GM18507 (cell line): ENCODE measurements around the gene RFPL4A.
"Not testable (repeated sequence)": the region's sequence is repeated elsewhere in the genome, so short reads cannot be mapped to it uniquely, and the experiment has no call there.

ENCODE experiments used
- DNase-seq: peaks from one replicate; pipeline ENCODE4 v3.0.0; 2011; ENCODE audit warnings: low read depth; ENCODE audit not compliant: insufficient read length; ENCODE audit errors: extremely low spot score
- FAIRE-seq: peaks from 2 replicates; lab custom pipeline; 2011; peaks lifted over from hg19 to GRCh38; lab: Jason Lieb, UNC

Gene RFPL4A

DNA sequence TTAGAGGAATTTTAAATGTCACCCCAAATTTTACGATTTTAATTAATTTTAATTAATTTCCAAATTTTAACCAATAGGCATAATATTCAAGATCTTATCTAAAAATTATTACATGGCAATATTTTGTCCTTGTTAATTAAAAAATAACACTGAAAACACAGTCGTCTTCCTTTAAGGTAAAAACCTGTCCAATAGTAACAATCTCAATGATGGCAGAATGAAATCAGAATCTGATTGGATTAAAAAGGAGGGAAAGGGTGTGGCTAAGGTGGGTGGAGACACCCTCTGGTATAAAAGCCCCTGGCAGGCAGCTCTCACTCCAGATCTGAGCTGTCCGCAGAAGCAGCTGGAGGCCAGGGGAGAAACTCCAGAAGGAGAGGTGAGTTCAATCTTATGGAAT, at the start of gene RFPL4A:
Gene RFPL4A (plus strand): TSS at position 301 of the 400 bp plus-strand sequence. CDS start 2,704 bp downstream, outside the sequence.
- not testable (repeated sequence) for DNase-seq, FAIRE-seq

DNA sequence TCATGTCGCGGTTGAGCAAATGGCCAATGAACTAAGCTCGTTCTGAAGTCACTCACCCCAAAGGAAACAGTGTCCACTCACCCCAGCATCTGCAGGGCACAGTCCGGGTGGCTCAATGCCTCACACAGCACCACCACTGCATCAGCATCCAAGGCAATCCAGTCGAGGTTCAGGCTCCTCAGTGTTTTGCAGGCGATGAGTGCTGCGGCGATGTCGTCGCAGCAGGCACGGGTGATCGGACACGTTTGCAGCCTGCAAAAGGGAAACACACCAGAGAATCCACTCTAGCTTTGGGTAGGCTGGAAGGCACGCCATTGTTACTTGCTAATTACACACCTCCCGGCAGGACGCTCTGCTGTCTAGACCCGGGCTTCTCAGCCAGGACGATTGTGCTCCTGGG, 47.2 kb upstream of the RFPL4A start:
- no peak for DNase-seq
- FAIRE-seq: no peak

DNA sequence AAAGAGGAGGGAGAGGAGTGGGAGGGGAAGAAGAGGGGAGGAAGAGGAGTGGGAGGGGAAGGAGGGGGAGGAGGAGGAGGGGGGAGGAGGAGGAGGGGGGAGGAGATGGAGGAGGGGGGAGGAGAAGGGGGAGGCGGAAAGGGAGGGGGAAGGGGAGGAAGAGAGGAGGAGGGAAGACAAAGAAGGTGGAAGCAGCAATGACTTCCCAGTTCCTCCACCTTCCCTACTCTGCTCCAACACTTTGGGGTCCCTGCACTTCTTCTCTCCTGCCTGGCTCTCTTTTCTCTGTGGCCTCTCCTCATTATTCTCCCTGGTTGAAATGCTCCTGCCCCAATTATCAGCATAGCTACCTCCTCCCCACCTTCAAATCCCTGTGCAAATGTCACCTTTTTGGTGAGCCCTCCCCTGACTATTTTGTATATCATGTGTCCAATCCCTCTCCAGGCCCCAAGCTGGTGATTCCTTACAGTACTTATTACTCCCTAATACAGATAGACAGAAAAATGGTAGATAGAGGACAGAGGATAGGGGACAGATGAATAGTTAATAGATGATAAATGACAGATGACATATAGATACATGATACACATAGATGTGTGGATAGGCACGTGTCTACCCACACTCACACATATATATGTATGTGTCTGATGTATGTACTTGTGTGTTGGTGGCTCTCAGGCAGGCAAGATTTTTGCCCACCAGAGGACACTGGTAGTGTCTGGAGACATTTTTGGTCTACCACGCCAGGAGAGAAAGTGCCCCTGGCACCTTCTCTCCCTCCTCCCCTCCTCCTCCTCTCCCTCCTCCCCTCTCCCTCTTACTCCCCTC, 45.9 kb upstream of the RFPL4A start:
- DNase-seq (no peak), FAIRE-seq (no peak)

DNA sequence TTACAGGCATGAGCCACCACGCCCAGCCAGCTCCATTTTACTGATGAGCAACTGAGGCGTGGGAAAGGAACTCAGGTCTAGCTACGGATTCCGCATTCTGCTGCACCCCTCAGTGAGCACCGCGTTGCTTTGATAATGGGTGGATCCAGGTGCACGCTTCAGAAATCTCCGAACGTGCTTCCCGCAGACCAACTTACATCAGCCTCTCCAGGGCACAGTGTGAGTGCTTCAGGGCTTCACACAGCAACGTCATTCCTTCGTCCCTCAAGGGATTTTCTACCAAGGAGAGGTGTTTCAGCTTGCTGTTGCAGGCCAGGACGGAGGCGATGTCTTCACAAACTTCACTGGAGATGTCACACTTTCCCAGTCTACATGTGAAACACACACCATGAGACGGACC, 42.4 kb upstream of the RFPL4A start:
- DNase-seq (no peak), FAIRE-seq (no peak)

DNA sequence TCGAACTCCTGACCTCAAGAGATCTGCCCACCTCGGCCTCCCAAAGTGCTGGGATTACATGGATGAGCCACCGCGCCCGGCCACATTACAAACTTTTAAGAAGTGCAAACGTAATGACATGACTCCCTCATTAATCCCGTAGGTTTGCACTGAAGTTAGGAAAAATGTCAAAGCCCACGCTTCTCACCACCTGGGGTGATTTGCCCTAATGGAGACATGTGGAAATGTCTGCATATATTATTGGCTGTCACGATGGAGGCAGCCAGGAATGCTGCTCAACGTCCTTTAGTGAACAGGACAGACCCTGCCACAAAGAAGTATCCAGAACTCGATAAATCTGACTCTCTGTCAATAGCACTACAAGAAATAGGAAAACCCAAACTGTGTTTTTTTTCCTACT, 41.6 kb upstream of the RFPL4A start:
- FAIRE-seq (no peak), DNase-seq (no peak)

DNA sequence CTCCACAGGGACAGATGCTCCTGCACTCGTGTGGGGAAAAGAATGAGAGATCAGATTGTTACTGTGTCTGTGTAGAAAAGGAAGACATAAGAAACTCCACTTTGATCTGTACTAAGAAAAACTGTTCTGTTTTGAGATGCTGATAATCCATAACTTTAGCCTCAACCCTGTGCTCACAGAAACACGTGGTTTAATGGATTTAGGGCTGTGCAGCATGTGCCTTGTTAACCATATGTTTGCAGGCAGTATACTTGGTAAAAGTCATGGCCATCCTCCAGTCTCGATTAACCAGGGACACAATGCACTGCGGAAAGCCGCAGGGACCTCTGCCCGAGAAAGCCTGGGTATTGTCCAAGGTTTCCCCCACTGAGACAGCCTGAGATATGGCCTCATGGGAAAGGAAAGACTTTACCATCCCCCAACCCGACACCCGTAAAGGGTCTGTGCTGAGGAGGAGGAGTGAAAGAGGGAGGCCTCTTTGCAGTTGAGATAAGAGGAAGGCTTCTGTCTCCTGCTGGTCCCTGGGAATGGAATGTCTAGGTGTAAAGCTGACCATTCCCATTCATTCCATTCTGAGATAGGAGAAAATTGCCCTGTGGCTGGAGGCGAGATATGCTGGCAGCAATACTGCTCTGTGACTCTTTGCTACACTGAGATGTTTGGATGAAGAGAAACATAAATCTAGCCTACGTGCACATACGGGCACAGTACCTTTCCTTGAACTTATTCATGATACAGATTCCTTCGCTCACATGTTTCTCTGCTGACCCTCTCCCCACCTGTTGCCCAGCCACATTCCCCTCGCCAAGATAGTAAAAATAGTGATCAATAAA, 40.8 kb upstream of the RFPL4A start:
- not testable (repeated sequence) for DNase-seq, FAIRE-seq

DNA sequence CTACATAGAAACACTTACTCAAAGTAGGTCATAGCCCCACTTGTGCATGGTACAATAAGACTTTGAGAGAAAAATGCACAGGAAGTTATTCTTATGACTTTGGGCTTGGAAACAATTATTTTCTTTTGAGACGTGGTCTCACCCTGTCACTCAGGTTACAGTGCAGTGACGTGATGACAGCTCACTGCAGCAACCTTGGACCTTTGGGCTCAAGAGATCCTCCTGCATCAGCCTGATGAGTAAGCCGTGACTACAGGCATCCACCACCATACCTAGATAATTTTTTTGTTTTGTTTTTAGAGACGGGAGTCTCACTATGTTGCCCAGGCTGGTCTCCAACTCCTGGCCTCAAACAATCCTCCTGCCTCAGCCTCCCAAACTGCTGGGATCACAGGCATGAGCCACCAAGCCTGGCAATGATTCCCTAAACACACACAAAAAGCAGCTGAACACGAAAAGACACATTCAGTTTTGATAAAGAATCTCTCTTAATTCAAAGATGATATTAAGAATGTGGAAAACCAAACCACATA, 38.6 kb upstream of the RFPL4A start:
- FAIRE-seq (no peak), DNase-seq (no peak)

DNA sequence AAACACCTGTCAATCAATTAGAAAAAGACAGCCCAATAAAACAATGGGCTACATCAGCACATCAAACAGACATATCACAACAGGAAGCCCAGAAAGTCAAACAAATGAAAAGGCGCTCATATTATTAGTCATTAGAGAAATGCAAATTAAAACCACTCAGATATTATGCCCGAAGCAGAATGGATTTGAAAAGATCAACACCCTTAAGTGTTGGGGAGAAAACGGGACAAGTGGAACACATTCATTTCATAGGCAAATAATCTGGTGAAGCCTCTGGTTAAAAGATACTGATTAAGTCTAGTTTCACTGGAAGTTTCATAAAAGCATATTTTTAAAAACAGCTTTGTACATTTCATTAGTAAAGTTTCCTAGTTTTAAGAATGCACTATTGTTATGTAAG, 38.1 kb upstream of the RFPL4A start:
- FAIRE-seq (no peak), DNase-seq (no peak)

DNA sequence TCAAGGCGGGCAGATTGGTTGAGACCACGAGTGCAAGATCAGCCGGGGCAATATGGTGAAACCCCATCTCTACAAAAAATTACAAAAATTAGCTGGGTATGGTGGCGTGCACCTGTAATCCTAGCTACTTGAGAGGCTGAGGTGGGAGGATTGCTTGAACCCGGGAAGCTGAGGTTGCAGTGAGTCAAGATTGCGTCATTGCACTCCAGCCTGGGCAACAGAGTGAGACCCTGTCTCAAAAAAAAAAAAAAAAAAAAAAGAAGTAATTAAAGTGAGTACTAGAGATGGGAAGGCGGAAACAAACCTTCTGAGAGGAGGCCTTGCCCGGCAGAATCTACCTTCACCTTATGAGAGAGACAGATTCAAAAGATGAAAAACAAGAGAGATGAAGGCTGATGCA, 35.4 kb upstream of the RFPL4A start:
- DNase-seq (no peak), FAIRE-seq (no peak)

DNA sequence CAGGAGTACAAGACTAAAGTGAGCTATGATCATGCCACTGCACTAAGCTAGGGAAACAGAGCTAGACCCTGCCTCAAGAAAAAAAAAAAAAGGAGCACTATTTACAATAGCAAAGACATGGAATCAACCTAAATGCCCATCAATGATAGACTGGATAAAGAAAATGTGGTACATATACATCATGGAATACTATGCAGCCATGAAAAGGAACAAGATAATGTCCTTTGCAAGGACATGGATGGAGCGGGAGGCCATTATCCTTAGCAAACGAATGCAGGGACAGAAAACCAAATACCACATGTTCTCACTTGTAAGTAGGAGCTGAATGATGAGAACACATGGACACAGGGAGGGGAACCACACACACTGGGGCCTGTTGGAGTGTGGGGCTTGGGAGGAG, 28.5 kb upstream of the RFPL4A start:
- FAIRE-seq, DNase-seq: not testable (repeated sequence)

DNA sequence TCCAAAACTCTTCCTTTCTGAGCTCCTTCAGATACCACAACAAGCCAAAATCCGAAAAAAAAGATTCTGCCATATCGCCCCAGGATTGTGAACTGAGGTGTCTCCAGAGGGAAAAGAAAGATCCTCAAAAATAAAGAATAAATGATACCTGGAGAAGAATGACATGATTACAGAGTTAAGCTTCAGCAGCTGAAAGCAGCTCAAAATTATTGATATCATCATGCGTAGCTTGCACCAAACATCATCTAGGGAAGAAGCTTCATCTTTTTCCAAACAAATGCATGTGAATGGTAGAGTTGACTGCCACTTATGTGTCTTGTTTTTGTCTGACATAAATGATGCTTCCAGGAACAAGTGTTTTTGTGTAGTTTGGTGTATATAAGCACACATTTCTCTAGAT, 20.6 kb upstream of the RFPL4A start, which contains the start of gene NLRP9:
Gene NLRP9 (minus strand): TSS at position 101 of the 400 bp plus-strand sequence. CDS start 28 bp downstream, at position 73.
- DNase-seq: no peak
- no peak for FAIRE-seq

DNA sequence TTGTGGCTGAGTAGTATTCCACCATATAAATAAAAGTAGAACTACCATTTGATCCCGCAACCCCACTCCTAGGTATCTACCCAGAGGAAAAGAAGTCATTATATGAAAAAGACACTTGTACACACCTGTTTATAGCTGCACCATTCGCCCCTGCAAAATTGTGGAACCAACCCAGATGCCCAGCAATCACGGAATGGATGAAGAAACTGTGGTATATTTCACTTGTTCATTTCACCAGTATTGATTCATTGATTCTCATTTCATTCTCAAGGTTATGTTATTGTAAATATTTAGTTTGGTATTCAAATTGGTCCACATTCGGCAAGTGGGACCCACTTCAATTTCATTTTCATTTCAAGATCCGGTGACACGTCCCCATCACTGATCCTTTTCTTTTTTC, 8.2 kb upstream of the RFPL4A start:
- no peak for DNase-seq
- FAIRE-seq: no peak

DNA sequence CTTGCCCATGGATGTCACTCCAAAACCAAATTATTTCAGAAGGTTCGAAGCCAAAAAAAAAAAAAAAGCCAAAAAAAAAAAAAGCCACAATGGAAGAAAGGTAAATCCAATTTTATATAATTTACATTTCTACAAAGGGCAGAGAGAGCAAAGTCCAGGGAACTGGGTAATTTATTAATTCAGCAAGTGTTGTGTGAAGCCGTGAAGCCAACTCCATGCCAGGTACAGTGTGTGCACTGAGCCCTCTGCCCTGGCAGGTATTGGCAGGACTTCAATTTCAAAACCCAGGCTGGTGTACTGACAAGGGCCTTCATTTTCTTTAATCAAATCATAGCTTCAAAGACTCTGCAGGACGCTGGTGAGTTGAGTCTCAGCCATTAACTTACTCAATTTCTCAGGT, 5.5 kb upstream of the RFPL4A start:
- no peak for DNase-seq
- no peak for FAIRE-seq

DNA sequence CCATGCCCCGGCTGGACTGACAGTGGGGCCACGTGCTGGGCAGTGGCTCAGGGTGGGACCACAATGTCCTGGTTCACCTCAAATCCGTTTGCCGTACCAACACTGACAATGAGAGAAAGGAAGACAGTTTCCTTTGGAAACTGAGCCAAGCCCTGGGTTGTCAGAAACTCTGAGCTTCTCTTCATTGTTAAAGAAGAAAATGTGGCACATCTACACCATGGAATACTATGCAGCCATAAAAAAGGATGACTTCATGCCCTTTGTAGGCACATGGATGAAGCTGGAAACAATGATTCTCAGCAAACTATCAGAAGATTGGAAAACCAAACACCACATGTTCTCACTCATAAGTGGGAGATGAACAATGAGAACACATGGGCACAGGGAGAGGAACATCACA, 2.1 kb upstream of the RFPL4A start:
- FAIRE-seq, DNase-seq: not testable (repeated sequence)

DNA sequence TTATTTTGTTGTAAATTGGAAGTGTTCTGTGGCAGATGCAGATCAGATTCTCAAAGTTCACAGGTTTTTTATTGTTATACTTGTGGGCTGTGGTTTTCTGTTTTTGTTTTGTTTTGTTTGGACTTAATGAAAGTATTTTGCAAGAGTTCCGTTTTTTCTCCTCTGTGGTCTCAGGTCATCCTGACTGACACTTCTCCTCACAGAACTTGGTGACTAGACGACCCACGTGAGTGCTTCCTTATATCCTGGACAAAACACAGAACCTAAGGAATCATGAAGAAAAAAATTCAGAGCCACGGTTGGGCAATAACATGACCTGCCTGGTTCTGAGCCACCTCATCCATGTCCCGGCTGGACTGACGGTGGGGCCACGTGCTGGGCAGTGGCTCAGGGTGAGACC, 7.6 kb downstream of the RFPL4A start:
- FAIRE-seq (no peak), DNase-seq (no peak)

DNA sequence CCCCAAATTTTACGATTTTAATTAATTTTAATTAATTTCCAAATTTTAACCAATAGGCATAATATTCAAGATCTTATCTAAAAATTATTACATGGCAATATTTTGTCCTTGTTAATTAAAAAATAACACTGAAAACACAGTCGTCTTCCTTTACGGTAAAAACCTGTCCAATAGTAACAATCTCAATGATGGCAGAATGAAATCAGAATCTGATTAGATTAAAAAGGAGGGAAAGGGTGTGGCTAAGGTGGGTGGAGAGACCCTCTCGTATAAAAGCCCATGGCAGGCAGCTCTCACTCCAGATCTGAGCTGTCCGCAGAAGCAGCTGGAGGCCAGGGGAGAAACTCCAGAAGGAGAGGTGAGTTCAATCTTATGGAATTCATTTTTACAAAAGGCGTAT, 9.9 kb downstream of the RFPL4A start, which contains the start of gene RFPL4AL1:
Gene RFPL4AL1 (plus strand): TSS at position 301 of the 400 bp plus-strand sequence. CDS start 2,687 bp downstream, outside the sequence.
- not testable (repeated sequence) for FAIRE-seq, DNase-seq

DNA sequence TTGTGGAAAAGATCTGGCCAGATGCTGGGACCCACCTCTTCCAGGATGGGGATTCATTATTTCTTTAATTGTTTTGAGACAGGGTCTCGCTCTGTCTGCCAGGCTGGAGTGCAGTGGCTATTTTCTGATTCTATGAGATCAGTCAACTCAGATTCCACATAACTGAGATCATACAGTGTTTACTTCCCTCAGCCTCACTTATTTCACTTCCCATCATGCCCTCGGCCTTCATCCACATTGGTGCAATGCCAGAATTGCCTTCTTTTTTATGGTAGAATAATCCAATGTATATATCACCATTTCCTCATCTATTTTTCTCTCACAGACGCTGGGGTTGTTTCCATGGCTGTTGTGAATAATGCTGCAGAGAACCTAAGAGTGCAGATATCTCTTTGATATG, 10.7 kb downstream of the RFPL4A start:
- not testable (repeated sequence) for DNase-seq, FAIRE-seq

DNA sequence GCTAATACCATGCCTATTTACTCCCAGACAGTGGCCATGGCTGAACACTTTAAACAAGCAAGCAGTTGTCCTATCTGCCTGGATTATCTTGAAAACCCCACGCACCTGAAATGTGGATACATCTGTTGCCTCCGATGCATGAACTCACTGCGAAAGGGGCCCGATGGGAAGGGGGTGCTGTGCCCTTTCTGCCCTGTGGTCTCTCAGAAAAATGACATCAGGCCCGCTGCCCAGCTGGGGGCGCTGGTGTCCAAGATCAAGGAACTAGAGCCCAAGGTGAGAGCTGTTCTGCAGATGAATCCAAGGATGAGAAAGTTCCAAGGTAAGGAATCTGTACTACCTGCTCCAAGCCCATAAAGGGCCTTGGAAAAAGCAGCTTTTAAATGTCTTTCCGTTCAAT, 18.6 kb downstream of the RFPL4A start:
- DNase-seq (no peak), FAIRE-seq (no peak)

DNA sequence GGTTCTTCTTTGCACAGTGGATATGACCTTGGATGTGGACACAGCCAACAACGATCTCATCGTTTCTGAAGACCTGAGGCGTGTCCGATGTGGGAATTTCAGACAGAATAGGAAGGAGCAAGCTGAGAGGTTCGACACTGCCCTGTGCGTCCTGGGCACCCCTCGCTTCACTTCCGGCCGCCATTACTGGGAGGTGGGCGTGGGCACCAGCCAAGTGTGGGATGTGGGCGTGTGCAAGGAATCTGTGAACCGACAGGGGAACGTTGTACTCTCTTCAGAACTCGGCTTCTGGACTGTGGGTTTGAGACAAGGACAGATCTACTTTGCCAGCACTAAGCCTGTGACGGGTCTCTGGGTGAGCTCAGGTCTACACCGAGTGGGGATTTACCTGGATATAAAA, 19.4 kb downstream of the RFPL4A start:
- DNase-seq: no peak
- no peak for FAIRE-seq

DNA sequence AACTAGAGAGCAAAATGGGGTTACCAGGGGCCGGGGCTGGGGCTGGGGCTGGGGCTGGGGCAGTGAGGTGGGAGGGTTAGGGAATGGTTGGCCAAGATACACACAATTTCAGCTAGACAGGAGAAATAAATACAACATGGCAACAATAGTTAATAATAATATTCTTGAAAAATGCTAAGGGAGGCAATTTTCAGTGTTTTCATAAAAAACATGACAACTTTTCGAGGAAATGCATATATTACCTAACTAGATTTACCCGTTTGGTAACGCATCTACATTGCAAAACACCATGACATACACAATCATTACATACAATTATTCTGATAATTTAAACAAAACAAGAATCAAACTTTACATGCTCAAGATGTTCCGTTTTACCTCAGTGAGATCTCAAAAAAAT, 22.2 kb downstream of the RFPL4A start:
- DNase-seq (no peak), FAIRE-seq (no peak)
